HG03097 (cell line): ENCODE measurements around the gene MBIP.

Experiments used
- ATAC-seq: cut with Tn5 transposase; IDR thresholded peaks from one replicate; pipeline ENCODE4 v1.9.1; 2021; ENCODE audit not compliant: unreplicated experiment, low FRiP score

Gene MBIP

DNA sequence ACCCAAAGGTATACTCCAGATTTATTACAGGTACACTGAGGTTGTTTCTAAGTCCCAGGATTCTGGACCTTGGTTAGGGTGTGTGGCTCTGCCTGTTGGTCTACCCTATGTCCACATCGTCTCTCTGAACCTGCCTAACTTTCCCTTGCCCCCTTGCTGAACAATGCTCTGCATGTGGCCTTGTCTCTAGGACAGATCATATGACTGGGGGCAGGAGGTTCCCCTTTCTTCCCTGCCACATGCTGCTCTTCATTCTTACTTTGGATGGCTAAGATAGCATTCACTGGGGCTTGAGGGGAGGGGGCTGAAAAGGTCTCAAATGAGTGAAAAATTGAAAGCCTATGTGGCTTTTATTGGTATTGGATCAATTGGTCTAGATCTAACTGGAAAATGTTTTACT is 49.2 kb downstream of the MBIP start:
- ATAC-seq, result no peak

DNA sequence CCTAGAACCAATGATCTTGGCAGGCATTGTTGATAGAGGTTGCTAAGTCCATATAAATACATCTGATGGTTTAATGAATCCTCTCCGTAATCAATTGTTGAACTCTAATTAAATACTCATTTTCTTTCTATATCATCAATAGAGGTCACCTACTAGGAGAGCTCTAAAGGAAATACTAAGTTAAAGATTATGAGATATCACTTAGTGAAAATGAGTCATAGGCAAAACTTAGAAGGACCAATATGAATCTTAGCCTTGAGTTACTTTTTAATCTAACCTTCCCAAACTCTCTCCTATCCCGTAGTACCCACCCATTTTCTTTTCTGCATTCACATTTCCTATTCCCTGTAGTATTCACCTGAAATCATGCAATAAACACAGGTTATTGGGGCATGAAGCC is 50.2 kb downstream of the MBIP start:
- ATAC-seq, result peak; percentile 54

DNA sequence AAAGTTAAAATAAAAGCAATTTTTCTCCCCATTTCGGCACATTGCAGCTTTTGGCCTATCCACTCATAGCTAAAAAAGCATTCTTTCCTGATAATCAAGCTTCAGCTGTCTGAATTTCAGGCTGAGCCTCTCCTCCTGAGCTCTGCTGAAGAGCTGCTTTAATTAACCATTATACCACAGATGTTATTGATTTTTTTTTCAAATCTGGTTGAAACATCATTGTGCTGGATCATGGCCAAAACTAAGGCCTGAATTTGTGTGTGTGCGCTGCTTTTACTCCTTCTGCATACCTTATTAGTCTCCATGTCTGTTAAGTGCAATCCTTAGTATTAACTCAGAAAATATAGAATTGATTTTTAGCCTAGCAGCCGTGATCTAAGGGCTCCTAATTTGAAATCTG is 52.3 kb downstream of the MBIP start:
- ATAC-seq, result no peak

DNA sequence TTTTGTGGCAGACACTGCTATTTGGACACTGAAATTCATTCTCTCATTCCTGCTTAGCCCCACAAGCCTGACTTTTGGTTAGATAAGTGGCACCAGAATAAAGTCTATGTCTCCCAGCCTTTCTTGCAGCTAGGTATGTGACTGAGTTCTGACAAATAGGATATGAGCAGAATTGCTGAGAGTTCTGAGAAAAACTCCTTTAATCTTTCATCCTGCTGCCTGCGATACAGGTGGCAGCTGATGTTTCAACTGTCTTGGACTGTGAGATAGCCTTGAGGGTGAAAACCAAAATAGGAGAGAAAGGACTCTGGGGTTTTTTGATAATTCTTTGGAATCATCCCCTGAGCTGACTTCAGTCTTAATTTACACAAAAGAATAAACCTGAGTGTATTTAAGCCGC is 55.8 kb downstream of the MBIP start:
- no peak for ATAC-seq

DNA sequence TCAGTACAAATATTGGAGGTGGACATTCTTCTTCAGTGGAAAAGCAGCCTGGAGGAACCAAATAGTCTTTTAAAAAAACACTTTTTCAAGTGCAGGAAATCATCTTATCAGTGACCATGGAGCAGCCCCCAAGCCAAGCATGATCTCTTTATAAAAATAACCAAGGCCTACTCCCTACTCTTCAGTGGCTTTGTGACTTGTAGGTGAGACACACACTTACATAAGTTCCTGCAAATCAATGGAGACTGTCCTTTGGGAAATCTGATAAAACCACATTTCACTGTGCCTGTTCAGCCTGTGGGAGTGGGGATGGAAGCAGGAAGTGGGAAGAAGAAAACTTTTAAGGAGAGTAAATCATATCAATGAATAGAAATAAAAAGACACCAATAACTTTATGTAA is 56.3 kb downstream of the MBIP start:
- no peak for ATAC-seq

DNA sequence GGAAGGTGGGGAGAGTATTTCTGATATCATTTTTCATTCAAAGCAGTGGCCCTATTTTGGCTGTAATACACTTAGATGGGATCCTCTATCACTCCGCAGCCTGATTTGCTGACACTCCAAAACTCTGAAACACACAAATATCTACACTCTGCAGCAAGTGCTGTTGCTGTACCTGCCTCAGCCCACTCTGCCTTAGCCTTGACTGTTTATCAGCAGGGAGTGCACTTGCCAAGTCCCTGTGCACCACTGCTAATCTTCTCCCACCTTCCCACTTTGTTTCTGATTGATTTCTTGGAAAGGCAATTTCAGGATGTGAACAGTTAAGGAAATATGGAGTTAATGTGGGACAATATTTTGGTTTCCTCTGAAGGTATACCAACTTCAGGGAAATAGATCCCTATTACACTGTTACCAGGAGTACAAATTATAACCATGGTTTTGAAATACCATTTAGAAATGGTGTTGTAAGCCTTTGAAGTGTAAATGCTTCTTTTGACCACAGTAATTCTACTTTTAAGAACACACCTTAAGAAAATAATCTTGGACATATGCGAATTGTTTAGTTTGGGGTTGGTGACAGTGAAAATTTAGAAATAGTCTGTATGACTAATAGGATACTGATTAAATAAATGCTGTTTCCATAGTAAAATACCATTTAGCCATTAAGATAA is 59.3 kb downstream of the MBIP start:
- no peak for ATAC-seq

DNA sequence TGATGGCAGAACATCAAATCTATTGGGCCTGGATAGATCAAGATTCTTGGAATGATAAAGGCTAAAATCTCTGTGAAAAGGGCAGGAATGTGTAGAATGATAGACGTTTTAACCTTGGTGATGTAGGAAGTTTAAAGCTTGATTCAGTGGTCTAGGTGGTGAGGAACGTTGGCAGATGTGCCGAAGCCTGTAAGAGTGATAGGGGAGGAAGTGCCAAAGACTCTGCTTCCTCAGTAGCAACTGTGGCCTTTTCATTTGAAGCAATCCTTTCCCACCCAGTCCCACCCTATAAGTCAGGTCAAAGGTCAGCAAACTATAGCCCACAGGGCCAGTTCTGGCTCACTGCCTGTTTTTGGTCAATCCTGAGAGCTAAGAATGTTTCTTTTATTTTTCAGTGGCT is 62.2 kb downstream of the MBIP start:
- no peak for ATAC-seq

DNA sequence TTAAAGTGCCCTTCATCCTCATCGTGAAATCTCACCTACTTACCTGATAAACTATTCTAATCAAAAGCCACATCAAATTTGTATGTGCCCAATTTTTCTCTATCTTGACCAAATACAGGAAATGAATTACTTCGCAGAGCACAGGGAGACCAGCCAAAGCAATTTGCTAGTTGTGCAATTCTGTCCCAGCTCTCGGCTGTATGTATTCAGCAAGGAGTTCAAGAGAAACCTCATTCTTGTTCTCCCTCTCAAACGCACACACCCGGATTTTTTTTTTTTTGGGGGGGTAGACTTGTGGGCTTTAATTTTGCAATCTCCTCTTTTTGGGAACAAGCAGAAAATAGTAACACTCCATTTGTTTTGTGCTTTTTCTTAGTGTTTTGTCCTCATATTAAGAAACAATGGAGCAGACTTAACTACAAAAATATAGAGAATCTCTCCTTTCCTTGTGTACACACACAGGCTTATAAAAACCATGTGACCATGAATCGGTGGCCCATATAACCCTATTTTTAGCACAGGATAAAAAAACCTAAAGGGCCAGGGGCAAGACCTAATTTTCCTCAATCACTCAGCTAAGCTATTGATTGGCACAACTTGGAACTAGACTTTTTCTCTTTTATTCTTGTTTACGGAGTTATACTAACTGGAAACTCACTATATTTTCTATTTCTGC is 64.2 kb downstream of the MBIP start:
- no peak for ATAC-seq

DNA sequence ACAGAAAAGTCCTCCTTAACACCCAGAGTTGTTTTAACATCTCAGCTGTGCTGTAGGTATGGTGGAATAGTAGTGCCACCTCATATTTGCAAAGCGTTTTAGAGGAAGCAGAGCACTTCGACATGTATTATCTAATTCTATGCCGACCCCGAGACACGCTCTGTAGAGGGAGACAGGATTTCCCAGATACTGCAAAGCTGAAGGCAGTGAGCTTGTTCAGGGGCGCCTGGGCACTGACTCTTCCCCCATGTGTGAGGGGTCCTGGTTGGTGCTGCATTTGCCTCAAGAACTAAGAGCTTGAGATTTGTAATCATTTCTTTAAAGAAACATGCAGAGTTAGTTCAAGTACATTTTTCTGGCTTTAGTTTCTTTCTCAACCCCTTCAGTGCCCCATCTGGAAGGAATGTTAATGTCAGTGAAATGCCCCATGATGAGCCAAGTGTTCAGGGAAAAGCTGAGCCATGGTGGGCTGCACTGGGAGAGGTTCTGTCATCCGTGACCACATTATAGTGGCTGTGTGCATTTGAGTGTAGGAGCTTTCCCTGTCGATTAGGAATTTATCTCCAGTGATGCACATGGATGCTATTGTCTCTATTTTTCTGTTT is 66.3 kb downstream of the MBIP start:
- no peak for ATAC-seq
